Thoracic aorta (tissue), 2 donors: ENCODE results near the gene TSPAN7. TPM values are rescaled to one million over a fixed set of nuclear protein-coding genes. Genes with fewer than 3 reads are reported as not detected.

Source experiments
- ATAC-seq: fragments of 150-250 bp; one replicate; pipeline ENCODE4 v1.8.0; 2017; ENCODE audit warnings: low read depth; ENCODE audit not compliant: insufficient number of reproducible peaks, low FRiP score
- DNase-seq: peaks from one replicate; pipeline ENCODE4 v3.0.0-alpha.2; 2020; ENCODE audit warnings: low spot score
- H3K27ac ChIP-seq, 2 donors: fragments of 200-600 bp; sonication (generic); 1 replicate in 1 of 2; 2 replicates in 1 of 2; pipeline ENCODE4 v1.5.1; 2016; ENCODE audit warnings: mild to moderate bottlenecking in 2 of 2, moderate library complexity in 2 of 2
- H3K27me3 ChIP-seq: fragments of 200-600 bp; sonication (generic); replicated peaks from 2 replicates; pipeline ENCODE4 v1.6.0; 2016; ENCODE audit warnings: mild to moderate bottlenecking; ENCODE audit not compliant: insufficient read depth
- H3K36me3 ChIP-seq: fragments of 200-600 bp; sonication (generic); one replicate; pipeline ENCODE4 v1.5.1; 2016
- H3K4me1 ChIP-seq, 2 donors: fragments of 200-600 bp; sonication (generic); 1 replicate in 1 of 2; 2 replicates in 1 of 2; pipeline versions ENCODE4 v1.5.1 to v1.6.0; 2016; ENCODE audit warnings: low read depth in 2 of 2, mild to moderate bottlenecking in 1 of 2; ENCODE audit not compliant: control insufficient read depth in 1 of 2
- H3K4me3 ChIP-seq: fragments of 200-600 bp; sonication (generic); 2 replicates; pipeline ENCODE4 v1.5.1; 2016; ENCODE audit warnings: mild to moderate bottlenecking
- H3K9me3 ChIP-seq: fragments of 200-600 bp; sonication (generic); 2 replicates; pipeline ENCODE4 v1.5.1; 2016
- total RNA-seq, 2 donors: library from RNA; depleted of rRNA; stranded (reverse); fragments of >200 nt; gene quantifications; one replicate each; pipeline versions ENCODE4 v1.1.0 to v1.2.3, GENCODE V29; 2016
- TF ChIP-seq, protein P1 (sequence below): fragments of 200-600 bp; sonication (generic); IDR thresholded peaks from one replicate; pipeline ENCODE4 v1.5.1; 2019; ENCODE audit warnings: antibody characterized with exemption

Gene TSPAN7
- total RNA-seq, 2 donors from 2014 or later: 17.7 to 38.4 TPM

DNA sequence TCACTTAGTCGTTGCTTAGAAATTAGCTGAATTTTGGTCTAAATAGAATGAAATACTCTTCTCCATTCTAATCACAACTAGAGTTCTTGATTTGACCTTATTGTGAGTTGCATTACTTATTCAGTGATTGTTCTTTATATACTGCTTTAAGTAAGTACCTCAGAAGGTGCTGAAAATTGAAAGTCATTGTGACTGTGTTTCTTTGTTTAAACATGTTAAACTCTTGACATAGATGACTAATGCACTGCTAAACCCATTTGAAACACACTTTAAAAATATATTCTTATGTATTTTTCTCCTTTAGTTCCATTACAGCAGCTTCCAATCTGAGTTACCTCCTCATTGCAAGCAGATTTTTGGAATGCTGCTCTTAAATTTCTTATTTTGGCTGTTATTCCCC is 9.1 kb downstream of the TSPAN7 start:
- Histone ChIP-seq H3K27me3 (no peaks in the 10 kb centered on the region), H3K4me1 (no peaks in the 10 kb centered on the region), H3K4me3 (no peak overlapping the region), H3K9me3 (no peaks in the 10 kb centered on the region), H3K27ac (no peak overlapping the region), H3K36me3 (no peaks in the 10 kb centered on the region)
- ATAC-seq (no peak), DNase-seq (no peak)
- TF ChIP-seq, protein P1, sequence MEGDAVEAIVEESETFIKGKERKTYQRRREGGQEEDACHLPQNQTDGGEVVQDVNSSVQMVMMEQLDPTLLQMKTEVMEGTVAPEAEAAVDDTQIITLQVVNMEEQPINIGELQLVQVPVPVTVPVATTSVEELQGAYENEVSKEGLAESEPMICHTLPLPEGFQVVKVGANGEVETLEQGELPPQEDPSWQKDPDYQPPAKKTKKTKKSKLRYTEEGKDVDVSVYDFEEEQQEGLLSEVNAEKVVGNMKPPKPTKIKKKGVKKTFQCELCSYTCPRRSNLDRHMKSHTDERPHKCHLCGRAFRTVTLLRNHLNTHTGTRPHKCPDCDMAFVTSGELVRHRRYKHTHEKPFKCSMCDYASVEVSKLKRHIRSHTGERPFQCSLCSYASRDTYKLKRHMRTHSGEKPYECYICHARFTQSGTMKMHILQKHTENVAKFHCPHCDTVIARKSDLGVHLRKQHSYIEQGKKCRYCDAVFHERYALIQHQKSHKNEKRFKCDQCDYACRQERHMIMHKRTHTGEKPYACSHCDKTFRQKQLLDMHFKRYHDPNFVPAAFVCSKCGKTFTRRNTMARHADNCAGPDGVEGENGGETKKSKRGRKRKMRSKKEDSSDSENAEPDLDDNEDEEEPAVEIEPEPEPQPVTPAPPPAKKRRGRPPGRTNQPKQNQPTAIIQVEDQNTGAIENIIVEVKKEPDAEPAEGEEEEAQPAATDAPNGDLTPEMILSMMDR: no peak

DNA sequence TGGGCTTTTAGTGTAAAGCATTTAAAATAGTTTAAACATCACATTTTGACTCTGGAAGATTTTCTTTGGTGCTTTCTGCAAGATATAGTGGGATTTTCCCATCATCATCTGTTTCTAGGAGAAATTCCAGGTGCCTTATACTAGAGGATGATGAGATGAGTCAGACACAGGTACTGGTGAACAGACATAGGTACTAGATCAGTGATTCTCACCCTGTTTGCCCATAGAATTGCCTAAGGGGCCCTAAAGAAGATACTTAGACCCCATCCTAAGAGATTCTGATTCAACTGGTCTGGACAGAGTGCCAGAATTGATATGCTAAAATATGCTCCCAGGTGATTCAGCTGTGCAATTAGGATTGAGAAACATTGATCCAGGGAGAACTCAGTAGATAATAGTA is 9.7 kb downstream of the TSPAN7 start:
- Histone ChIP-seq H3K4me1 (no peaks in the 10 kb centered on the region), H3K36me3 (no peaks in the 10 kb centered on the region), H3K27me3 (no peaks in the 10 kb centered on the region), H3K4me3 (no peak overlapping the region), H3K9me3 (no peaks in the 10 kb centered on the region), H3K27ac (no peak overlapping the region)
- DNase-seq (no peak), ATAC-seq (no peak)
- TF ChIP-seq, protein P1: no peak

DNA sequence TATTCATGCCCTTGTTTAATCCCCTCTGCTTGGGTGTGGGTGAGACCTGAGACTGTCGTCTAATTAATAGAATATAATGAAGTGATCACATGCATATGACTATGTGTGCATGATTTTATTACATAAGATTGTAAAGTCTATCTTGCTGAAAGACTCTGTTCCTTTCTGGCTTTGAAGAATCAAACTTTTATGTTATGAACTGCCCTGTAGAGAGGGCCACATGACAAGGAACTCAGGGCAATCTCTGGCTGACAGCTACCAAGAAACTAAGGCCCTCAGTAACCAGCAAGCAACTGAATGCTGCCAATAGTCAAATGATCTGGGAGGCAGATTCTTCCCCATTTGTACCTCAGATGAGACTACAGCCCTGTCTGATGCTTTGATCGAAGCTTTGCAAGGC is 13.5 kb downstream of the TSPAN7 start:
- TF ChIP-seq, protein P1: no peak
- Histone ChIP-seq H3K4me1 (no peaks in the 10 kb centered on the region), H3K36me3 (no peaks in the 10 kb centered on the region), H3K4me3 (no peak overlapping the region), H3K27me3 (no peaks in the 10 kb centered on the region), H3K9me3 (no peaks in the 10 kb centered on the region), H3K27ac (no peak overlapping the region)
- ATAC-seq (no peak), DNase-seq (no peak)

DNA sequence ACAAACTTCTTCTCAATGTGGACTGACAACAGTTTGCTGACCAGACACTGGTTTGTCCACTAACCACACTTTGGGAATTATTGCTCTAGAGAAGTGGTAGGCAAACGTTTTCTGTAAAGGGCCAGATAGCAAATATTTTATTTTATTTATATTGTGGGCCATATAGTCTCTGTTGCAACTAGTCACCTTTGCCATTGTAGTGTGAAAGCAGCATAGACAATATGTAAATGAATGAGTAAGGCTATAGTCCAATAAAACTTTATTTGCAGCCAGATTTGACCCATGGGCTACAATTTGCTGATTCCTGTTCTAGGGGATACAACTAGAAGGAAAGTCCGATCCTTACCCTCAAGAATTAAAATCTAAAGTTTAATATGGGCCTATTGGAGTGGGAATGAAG is 14.5 kb downstream of the TSPAN7 start:
- TF ChIP-seq, protein P1: no peak
- H3K36me3 ChIP-seq: no peaks in the 10 kb centered on the region
- H3K9me3 ChIP-seq: no peaks in the 10 kb centered on the region
- no peak overlapping the region for H3K27ac ChIP-seq
- ATAC-seq: no peak
- no peaks in the 10 kb centered on the region for H3K27me3 ChIP-seq
- H3K4me3 ChIP-seq: no peak overlapping the region
- no peaks in the 10 kb centered on the region for H3K4me1 ChIP-seq
- DNase-seq: no peak

DNA sequence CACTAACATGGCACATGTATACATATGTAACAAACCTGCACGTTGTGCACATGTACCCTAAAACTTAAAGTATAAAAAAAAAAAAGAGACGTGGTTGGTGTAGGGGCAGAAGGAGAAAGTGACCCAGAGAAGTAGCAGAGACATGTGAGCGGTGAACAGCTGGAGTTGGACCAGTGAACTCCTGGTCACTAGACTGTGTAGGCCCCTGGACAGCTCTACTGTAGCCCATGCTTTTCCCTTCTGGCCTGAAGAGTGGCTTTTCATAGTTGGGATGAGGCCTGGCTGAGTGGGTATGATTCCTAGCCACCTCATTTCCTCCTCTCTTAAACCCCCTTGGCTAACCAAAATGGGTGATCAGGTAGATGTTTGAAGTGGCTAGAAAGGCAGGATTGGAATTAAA is 16.4 kb downstream of the TSPAN7 start:
- no peak for ATAC-seq
- no peaks in the 10 kb centered on the region for H3K36me3 ChIP-seq
- DNase-seq: no peak
- TF ChIP-seq, protein P1: no peak
- H3K4me3 ChIP-seq: no peak overlapping the region
- H3K9me3 ChIP-seq: no peaks in the 10 kb centered on the region
- H3K27ac ChIP-seq: no peak overlapping the region
- no peaks in the 10 kb centered on the region for H3K27me3 ChIP-seq
- no peaks in the 10 kb centered on the region for H3K4me1 ChIP-seq
